ENCODE results near the gene SCYL1.
A peak's percentile ranks its signal among the peaks of the same experiment; 100 is the strongest.

SCYL1 gene

GRCh38 chr11:65569164-65569972 lies 44.5 kb downstream of the SCYL1 start:
- DNase-seq (ENCODE audit: low read depth in 2 of 2), result no peak

- peak; percentile 99 for DNase-seq (ENCODE audit: low read depth in 2 of 2)
These were observed 45.4 kb downstream of the SCYL1 start, which contains the start of gene ZNRD2 for GRCh38 chr11:65569973-65570918. Gene ZNRD2 (plus strand): TSS chr11:65570477. CDS start chr11:65570492, 15 bp downstream.

- no peak for DNase-seq (ENCODE audit: low read depth in 2 of 2)
These were observed 46.5 kb downstream of the SCYL1 start for GRCh38 chr11:65571420-65571819.

- no peak for DNase-seq (ENCODE audit: low read depth in 2 of 2)
These were observed 47.1 kb downstream of the SCYL1 start for GRCh38 chr11:65571940-65572339.

- peak; percentile 78 to 88 for DNase-seq (ENCODE audit: low read depth in 2 of 2)
These were observed 47.6 kb downstream of the SCYL1 start, which contains the start of gene FAM89B for GRCh38 chr11:65572356-65573051. Gene FAM89B (plus strand): TSS chr11:65572538. CDS start chr11:65572670, 132 bp downstream.

GRCh38 chr11:65573391-65574079 lies 48.7 kb downstream of the SCYL1 start:
- DNase-seq (ENCODE audit: low read depth in 2 of 2), result no peak

GRCh38 chr11:65574109-65574810 lies 49.4 kb downstream of the SCYL1 start:
- DNase-seq (ENCODE audit: low read depth in 2 of 2), result peak; percentile 89 to 92

GRCh38 chr11:65574811-65575567 lies 50.1 kb downstream of the SCYL1 start:
- no peak for DNase-seq (ENCODE audit: low read depth in 2 of 2)

GRCh38 chr11:65575568-65576231 lies 50.8 kb downstream of the SCYL1 start, which contains the start of gene EHBP1L1:
Gene EHBP1L1 (plus strand): TSS chr11:65576053. CDS start chr11:65576303, 250 bp downstream.
- DNase-seq (ENCODE audit: low read depth in 2 of 2), result peak in 1 of 2 donors; percentile 65

GRCh38 chr11:65576232-65576866 lies 51.5 kb downstream of the SCYL1 start:
- DNase-seq (ENCODE audit: low read depth in 2 of 2), result no peak

GRCh38 chr11:65576867-65577755 lies 52.2 kb downstream of the SCYL1 start:
- DNase-seq (ENCODE audit: low read depth in 2 of 2), result no peak

GRCh38 chr11:65577756-65578109 lies 52.9 kb downstream of the SCYL1 start:
- no peak for DNase-seq (ENCODE audit: low read depth in 2 of 2)

- no peak for DNase-seq (ENCODE audit: low read depth in 2 of 2)
These were observed 53.3 kb downstream of the SCYL1 start for GRCh38 chr11:65578134-65578533.

GRCh38 chr11:65578667-65579066 lies 53.8 kb downstream of the SCYL1 start:
- DNase-seq (ENCODE audit: low read depth in 2 of 2), result no peak

- no peak for DNase-seq (ENCODE audit: low read depth in 2 of 2)
These were observed 54.4 kb downstream of the SCYL1 start for GRCh38 chr11:65579291-65579690.

- DNase-seq (ENCODE audit: low read depth in 2 of 2), result no peak
These were observed 55.3 kb downstream of the SCYL1 start for GRCh38 chr11:65580031-65580692.

- DNase-seq (ENCODE audit: low read depth in 2 of 2), result no peak
These were observed 55.9 kb downstream of the SCYL1 start for GRCh38 chr11:65580756-65581155.

All from stimulated activated CD4-positive, alpha-beta T cell treated with anti-CD3 and anti-CD28 coated beads, Interleukin-15, amount 100 ng/mL, for 48 hours (primary cell).